Measurements from ENCODE around the gene TRIM38.
"Not testable (repeated sequence)": the region's sequence is repeated elsewhere in the genome, so short reads cannot be mapped to it uniquely, and the experiment has no call there.

Gene TRIM38, protein sequence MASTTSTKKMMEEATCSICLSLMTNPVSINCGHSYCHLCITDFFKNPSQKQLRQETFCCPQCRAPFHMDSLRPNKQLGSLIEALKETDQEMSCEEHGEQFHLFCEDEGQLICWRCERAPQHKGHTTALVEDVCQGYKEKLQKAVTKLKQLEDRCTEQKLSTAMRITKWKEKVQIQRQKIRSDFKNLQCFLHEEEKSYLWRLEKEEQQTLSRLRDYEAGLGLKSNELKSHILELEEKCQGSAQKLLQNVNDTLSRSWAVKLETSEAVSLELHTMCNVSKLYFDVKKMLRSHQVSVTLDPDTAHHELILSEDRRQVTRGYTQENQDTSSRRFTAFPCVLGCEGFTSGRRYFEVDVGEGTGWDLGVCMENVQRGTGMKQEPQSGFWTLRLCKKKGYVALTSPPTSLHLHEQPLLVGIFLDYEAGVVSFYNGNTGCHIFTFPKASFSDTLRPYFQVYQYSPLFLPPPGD

DNA sequence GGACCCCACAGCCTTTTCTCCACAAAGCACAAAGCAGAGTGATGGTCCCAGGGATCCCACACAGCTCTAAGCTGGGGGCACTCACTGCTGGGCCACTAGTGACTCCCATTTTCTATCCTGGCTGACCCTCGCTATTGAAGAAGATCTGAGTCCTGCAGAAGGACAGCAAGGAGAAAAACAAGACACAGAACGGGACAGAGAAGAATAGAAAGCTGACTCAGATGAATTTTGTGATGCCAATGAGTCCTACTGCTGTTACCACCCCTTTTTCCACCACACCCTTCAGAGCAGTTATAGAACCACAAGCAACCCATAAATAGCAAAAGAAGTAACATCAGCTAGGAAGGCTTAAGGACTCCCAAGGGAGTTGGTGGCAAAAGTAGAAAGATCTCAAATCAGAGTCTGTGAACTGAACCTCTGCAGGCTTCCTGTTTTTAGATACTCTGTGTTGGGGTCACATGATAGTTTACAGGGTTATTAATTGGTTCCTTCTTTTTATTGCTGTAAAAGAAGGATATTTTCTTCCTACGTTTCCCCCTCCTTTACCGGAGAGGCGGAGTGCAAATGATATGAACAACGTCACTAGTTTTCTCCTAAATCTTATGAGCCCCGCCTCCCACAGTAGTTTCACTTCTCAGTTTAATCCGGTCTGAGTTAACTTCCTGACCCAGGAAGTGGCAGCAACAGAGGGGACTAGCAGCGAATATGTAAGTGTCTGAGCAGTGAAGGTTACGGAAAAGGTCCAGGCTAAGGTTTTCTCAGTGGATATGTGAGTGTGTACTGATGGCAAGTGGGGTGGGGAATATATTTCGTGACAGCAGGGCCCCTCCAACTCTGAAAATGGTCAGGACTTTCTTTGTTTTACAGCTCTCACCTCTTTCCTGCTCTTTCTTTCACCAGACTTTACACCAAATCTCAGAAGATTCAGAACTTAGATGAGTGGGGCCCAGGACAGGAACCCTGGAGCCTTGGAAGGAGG lies at the start of gene TRIM38:
TSS of gene TRIM38 (plus strand) at position 654 of the 979 bp plus-strand sequence. CDS start 3,721 bp downstream, outside the sequence.
- peak; percentile 50 to 66 (median 52) for DNase-seq (ENCODE audit: low read depth in 3 of 3)

DNA sequence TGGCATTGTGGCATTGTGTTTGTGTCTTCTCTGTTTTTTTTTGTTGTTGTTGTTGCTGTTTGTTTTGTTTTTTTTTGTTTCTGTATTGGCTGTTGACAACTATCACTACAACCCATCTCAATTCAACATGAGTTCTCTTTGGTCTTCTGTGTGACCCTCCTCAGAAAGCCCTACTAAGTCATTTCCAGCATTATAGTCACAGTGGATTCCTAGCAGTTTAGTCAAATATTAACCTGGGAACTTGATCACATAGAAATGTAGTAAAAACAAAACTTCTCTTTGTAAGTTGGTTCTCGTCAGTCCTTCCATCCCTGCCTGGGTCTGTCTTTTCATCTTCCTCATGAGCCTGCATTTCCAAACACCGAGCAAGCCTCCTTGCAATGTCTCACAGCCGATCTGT lies 48.9 kb upstream of the TRIM38 start:
- no peak for DNase-seq (ENCODE audit: low read depth in 3 of 3)

DNA sequence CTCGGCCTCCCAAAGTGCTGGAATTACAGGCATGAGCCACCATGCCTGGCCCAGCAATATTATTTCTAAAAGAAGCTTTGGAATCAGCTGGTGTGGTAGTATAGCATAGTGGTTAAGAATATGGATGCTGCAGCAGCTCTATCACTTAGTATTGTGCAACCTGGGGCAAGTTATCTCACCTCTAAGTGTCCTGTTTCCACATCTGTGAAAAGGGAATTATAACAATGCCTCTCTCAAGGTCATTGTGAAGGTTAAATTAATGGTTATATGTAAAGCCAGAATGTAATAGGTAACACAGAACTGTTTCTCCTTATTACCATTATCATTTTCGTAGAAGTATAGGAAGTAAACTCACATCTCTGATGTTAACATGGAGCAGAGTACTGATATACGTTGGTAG lies 46.3 kb upstream of the TRIM38 start:
- no peak for DNase-seq (ENCODE audit: low read depth in 3 of 3)

DNA sequence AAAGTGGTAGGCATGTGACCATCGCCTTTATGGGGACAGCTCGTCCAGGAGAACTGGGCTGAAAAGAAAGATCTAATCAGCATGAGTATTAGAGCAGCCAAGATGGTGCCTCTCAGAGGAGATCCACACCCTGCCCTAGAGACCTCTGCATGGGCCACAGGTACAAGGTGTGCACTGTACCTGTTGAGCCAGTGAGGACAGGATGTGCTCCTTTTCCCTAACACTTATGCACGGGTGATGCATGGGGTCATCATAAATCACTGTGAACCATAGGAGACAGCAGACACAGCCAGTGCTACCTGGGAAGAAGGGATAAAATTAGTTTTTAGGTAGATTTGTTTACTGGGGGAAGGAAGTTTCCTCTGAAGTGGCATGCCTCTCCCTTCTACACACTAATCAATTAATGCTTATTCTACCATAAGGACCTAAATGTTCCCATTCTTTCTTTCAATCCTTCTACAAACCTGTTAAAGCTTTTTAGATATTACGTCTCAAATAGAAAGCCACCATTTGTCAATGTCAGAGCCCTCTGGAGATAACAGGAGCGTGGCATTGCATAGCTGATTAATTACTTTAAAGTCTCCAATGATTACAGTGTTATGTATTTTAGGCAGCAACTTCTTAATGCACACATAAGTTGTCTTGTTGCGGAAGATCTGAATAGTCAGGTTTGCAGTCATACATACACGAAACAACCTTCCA lies 45.7 kb upstream of the TRIM38 start:
- no peak for DNase-seq (ENCODE audit: low read depth in 3 of 3)

DNA sequence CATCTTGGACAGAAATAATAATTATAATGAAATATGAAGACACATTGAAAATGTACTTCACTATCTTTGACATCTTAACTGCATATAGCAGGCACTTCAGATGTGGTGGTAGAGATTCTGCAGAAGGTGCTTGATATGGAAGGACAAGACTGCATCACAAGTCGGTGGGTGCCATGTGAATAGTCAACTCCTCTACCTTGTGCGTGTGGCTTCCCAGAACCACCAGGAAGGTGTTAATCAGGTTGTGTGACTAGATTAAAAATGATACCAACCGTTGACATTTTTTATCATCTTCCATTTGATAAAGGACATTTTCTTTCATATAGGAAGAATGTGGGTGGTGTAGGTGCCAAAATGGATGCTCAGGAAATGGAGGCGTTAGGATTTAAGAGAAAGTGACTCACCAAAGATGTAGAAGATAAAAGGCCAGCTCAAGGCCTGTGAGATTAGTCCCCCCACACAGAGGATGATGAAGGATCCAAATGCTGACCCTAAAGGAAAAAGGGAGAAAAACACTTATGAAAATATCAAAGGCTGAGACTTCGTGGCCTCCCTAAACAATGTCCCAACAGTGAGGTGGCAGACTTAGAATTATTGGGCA lies 44.4 kb upstream of the TRIM38 start:
- peak in 1 of 3 donors; percentile 23 for DNase-seq (ENCODE audit: low read depth in 3 of 3)

DNA sequence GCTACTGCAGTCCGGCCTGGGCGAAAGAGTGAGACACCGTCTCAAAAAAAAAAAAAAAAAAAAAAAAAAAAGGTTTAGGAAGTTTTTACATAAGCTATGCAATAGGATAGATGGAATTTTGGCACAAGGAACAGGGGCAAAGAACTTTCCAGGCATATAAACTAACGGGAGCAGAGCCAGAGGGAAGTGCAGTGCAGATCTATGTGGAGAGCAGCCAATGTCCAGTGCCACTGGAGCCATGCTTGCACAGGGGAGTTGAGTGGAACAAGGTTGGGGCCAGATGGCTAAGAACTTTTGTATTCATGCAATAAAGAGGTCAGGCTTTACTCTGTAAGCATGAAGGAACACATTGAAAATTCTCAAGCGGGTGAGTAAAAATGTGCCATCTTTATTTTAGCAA lies 42.9 kb upstream of the TRIM38 start:
- no peak for DNase-seq (ENCODE audit: low read depth in 3 of 3)

DNA sequence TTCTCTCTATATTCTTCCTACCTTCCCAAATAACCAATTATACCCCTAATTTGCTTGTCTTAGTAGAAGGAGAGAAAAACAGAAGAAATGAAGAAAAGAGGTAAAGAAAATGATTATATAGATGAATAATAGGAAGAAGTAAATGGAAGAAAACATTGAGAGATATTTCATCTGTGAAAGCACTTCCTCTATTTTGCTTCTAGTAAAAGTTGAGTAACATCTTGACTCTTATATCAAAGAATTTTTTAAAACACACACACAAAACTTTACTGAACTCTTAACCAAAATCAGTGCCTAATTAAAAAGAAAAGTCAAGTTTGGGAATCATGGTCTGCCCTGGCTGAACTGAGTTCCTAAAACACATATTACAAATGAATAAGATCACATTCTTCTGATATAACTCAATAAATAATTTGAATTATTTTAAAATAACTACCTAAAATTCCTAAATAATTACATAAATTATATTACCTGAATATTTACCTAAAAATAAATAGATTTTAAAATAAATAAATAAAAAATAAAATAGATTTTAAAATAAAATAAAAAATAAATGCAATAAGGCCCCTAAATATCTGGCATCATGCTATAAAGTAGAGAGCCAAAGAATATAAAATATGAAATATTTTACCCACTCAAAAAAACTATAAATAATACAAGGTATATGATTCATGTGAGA lies 40.9 kb upstream of the TRIM38 start:
- no peak for DNase-seq (ENCODE audit: low read depth in 3 of 3)

DNA sequence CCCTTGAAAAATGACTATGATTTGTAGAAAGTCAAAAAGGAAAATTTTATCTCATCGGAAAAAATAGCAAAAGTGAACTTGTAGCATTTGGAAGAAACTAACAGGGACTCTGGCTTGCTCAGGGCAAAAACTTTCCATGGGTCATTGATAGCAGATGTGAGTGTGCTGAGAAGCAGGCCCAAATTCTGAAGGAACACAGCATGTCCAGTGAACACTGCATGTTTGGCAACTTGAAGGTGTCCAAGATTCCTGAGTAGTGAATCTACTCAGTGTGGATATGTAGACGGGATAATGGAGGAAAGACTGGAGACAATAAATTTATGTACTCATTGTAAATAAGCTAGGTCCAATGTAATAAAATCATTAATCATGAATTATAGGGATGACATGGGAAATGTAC lies 40.3 kb upstream of the TRIM38 start:
- DNase-seq (ENCODE audit: low read depth in 3 of 3) = no peak

DNA sequence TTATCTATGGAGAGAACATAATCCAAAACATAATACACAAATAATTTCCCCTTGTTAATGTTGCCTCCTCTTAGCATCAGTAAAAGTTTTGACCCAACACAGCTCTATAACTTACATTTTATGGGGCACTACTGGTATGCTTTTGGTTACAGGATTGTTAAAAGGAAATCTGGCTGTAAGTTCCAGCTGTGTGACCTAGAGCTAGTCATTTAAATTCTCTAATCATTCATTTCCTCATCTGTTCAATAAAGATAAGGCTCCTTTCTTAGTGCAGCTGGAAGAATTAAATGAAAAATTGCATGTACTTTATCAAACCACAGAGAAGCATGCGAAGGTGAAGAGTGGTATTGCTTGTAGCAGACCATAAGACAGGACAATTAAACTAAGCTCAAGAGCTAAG lies 36.7 kb upstream of the TRIM38 start:
- no peak for DNase-seq (ENCODE audit: low read depth in 3 of 3)

DNA sequence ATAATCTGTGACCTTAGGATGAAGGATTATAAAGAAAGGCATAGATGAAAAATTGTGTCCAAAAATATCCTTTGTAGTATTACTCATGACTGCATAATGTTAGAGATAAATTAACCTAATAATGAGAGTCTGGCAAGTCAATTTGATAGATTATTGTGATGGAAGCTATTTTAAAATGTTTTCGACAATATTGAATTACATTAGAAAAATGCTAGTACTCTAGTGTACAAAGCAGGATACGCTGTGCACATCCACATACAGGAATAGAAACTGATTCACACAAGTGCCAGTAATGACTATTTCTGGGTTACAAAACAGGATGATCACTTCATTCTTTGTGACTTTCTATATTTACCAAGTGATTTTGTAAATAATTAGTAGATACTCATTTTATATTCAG lies 35.4 kb upstream of the TRIM38 start:
- DNase-seq (ENCODE audit: low read depth in 3 of 3) = no peak

DNA sequence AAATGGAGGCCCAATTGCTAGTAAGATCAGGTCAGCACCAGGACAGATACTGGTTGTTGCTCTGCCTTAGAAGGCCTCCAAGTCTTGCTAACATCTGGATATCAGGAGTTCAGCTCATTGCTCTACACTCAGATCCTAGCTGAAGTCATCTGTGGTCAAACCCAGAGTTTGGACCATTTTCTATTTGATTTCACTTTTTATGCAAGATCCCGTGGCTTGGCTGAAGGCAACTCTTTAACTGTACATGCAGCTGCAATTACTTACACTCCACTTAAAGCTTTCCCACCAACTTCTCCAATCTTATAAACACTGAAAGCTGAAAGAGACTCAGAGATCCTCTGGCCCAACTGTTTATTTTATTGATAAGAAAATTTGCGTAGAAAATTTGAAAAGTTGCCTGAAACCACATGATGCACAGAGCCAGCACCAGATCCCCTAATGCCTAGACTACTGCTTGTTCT lies 34.8 kb upstream of the TRIM38 start:
- no peak for DNase-seq (ENCODE audit: low read depth in 3 of 3)

DNA sequence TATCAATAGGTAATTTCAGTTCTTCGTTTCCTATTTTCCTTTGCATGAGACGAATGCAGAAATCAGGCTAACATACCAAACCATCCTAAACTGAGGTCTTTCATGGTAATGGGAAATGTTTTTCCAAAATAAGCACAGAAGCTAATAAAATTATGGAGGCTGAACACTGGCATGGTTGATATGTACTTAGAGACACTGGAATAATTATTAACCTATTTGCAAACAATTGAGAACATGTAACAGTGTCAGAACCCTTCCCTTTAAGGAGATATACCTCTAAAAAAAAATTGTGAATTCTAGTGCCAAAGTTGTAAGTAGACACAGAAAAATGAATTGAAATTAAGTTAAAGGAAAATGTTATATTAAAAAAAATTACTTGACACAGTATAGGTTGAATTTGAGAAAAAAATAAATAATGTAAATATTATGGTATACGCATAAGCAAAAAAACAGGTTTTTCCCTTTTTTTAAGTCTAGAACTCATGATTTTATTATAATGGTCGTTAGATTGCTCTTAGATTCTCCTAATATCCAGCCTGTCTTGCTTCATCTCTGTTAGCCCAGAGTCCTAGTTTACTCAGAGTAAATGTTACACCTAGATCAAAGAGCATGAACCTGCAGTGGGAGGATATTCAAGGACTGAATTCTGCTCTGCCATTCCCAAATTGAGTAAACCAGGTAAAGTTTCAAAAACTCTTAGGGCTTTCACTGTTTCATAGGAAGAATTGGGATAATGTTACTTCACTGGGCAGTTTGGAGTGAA lies 33.9 kb upstream of the TRIM38 start:
- no peak for DNase-seq (ENCODE audit: low read depth in 3 of 3)

DNA sequence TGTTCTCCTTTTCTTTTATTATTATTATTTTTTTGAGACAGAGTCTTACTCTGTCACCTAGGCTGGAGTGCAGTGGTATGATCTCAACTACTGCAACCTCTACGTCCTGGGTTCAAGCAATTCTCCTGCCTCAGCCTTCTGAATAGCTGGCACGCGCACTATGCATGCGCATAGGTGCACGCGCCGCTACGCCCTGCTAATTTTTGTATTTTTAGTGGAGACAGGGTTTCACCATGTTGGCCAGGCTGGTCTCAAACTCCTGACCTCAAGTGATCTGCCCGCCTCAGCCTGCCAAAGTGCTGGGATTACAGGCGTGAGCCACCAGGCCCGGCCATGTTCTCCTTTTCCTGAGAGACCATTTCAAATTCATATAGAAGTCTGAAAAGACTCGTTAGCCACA lies 32.8 kb upstream of the TRIM38 start:
- not testable (repeated sequence) for DNase-seq (ENCODE audit: low read depth in 3 of 3)

DNA sequence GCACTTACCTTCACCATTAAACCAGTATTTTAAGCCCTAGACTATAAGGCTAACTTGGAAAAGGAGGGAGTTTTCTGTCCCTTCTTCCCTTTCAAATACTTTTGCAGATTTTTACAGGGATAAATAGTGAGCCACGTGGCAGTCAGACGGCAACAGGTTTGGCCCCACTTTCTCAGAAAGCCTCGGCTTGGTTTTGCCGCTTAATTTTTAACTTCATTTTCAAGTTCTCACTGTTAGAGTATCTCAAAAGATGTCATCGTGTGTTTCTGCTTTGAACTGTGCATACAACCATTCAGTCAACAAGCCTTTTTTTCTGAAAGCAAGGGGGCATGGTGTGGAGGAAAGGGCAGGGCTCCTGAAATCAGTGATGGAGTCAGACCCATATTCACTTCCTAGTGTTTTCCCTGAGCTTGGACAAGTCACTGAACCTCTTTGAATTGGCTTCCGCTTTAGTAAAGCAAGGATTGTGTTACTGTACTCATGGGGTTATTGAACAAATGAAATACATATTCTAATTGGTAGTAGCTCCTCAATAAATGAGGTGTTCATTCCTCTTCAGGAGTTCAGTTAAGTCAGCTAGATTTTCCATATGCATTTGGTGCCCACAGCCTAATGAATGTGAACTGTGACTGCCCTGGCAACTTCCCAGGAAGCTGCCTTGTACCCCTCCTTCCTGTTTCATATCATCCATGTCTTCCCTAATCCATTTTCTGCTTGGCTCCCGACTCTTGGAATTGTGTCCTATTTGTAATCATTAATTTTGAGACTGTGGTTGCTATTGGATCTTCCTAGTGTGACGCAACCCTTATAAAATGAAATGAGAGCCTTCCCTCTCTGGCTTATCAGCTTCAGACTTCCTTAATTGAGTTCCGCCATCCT lies 31.8 kb upstream of the TRIM38 start, which contains the start of gene SLC17A2:
TSS of gene SLC17A2 (minus strand) at position 160 of the 879 bp plus-strand sequence. CDS start 4,895 bp downstream, outside the sequence.
- DNase-seq (ENCODE audit: low read depth in 3 of 3) = no peak

DNA sequence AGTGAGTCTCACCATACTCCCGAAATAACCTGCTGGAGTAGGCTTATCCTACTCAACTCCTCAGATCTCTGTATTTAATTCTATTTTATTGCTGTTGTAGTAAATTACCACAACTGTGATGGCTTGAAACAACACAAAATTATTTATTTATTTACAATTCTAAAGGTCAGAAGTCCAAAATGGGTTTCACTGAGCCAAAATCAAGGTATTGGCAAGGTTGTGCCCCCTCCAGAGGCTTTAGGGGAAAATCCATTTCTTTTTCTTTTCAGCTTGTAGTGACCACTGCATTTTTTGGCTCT lies 31.2 kb upstream of the TRIM38 start:
- no peak for DNase-seq (ENCODE audit: low read depth in 3 of 3)

DNA sequence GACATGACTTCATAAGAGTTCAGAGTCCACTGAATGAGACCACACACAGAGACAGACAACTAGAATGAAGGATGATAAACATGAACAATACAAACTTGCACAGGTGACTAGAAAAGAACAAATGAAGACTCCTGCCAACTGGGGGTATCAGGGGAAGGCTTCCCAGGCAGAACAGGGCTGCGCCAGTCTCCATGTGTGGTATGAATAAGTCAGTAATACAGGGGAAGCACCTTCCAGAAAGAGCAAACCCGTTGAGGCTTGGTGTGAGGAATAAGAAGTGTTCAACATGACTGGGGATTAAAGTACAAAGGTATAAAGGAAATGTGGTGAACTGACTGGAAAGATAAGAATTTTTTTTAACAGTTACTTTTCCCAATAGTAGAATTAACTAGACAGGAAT lies 28.4 kb upstream of the TRIM38 start:
- no peak for DNase-seq (ENCODE audit: low read depth in 3 of 3)

DNA sequence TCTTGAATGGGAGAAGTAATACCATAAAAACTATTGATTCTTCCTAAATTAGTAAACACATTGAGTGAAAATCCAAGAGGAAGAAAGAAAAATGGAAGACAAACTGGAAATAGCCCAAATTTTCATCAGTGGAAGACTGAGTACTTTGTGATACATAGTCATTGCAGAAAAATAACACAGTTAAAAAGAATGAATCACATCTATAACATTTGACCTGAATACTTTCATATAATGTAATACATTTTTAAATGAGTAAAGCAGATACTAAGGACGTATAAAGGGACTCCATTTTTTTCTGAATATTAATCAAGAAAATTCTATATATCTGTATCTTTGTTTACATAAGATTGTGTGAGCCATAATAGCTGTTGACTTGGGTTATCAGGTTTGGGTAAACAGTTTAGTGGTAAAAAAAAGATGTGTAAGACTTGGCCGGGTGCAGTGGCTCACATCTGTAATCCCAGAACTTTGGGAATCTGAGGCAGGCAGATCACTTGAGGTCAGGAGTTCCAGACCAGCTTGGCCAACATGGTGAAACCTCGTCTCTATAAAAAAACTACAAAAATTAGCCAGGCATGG lies 27.8 kb upstream of the TRIM38 start:
- DNase-seq (ENCODE audit: low read depth in 3 of 3) = no peak

DNA sequence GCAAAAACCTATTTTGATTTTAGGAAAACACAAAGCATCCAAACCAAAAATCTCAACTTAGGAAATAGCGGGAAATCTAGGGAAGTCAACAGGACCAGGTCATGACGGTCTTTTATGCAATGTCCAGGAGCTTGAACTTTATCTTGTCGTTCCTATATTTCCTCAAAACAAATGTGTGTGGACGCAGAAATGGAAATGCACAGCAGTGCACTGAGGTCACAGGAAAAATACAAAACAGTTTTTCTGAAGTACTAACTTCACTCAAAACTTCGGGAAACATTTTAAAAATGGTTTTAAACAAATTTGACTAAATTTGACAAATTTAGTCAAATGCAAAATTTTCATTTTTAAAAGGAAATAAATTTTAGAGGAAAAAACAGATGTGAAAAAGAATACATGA lies 26.6 kb upstream of the TRIM38 start:
- no peak for DNase-seq (ENCODE audit: low read depth in 3 of 3)

DNA sequence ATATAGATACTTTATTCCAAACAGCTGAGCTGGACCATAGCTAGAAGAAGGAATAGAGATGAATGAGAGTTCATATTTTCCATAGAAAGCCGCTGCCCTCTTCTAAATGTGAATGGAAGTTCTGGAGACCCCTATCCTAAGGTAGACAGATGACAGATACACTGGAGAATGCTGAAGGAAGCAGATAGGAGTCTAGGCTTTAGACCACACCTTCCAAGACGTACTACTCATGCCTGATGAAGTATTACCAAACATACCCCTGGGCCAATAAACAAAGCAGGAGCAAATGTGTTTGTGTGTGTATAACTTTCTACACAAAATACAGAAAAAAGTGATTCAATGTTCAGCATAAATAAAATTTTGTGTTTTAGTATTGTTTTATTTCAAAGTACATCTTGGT lies 23.0 kb upstream of the TRIM38 start:
- DNase-seq (ENCODE audit: low read depth in 3 of 3) = no peak

Data from stimulated activated CD4-positive, alpha-beta T cell treated with anti-CD3 and anti-CD28 coated beads, TNF-alpha, amount 100 ng/mL, for 48 hours (primary cell).